Measurements from ENCODE around the gene PCBP2.
A peak's percentile ranks its signal among the peaks of the same experiment; 100 is the strongest.

Gene PCBP2

GRCh38 chr12:53486736-53487487 is 35.0 kb downstream of the PCBP2 start:
- TF ChIP-seq ISL1 (CRISPR knock-in tag; IDR thresholded peaks at IDR 0.05) = no peak
- no peak for TF ChIP-seq BACH2 (CRISPR knock-in tag; IDR thresholded peaks at IDR 0.05; ENCODE audit: borderline replicate concordance)
- TF ChIP-seq ZC3H10 (CRISPR knock-in tag; IDR thresholded peaks at IDR 0.05) = no peak
- TF ChIP-seq TOX (CRISPR knock-in tag; IDR thresholded peaks at IDR 0.05; ENCODE audit: borderline replicate concordance) = no peak
- TF ChIP-seq ZNF70 (CRISPR knock-in tag; IDR thresholded peaks at IDR 0.05) = no peak
- no peak for TF ChIP-seq CSDC2 (CRISPR knock-in tag; IDR thresholded peaks at IDR 0.05)
- TF ChIP-seq ESRRG (CRISPR knock-in tag; IDR thresholded peaks at IDR 0.05) = no peak
- TF ChIP-seq GLIS3 (CRISPR knock-in tag; IDR thresholded peaks at IDR 0.05) = no peak
- no peak for TF ChIP-seq OSR1 (CRISPR knock-in tag; IDR thresholded peaks at IDR 0.05)
- ATAC-seq = no peak; the same call in 2 of the 3 replicates

GRCh38 chr12:53489242-53489864 is 37.5 kb downstream of the PCBP2 start:
- TF ChIP-seq ZFP3 (CRISPR knock-in tag; IDR thresholded peaks at IDR 0.05) (no peak), OSR1 (CRISPR knock-in tag; IDR thresholded peaks at IDR 0.05) (no peak), ESRRG (CRISPR knock-in tag; IDR thresholded peaks at IDR 0.05) (no peak)
- ATAC-seq = no peak

GRCh38 chr12:53492188-53492587 is 40.3 kb downstream of the PCBP2 start:
- TF ChIP-seq ZNF70 (CRISPR knock-in tag; IDR thresholded peaks at IDR 0.05) (no peak), GLIS3 (CRISPR knock-in tag; IDR thresholded peaks at IDR 0.05) (no peak), ZFP30 (CRISPR knock-in tag; IDR thresholded peaks at IDR 0.05) (no peak)
- TF ChIP-seq, protein P1, sequence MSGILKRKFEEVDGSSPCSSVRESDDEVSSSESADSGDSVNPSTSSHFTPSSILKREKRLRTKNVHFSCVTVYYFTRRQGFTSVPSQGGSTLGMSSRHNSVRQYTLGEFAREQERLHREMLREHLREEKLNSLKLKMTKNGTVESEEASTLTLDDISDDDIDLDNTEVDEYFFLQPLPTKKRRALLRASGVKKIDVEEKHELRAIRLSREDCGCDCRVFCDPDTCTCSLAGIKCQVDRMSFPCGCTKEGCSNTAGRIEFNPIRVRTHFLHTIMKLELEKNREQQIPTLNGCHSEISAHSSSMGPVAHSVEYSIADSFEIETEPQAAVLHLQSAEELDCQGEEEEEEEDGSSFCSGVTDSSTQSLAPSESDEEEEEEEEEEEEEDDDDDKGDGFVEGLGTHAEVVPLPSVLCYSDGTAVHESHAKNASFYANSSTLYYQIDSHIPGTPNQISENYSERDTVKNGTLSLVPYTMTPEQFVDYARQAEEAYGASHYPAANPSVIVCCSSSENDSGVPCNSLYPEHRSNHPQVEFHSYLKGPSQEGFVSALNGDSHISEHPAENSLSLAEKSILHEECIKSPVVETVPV (CRISPR knock-in tag; IDR thresholded peaks at IDR 0.05) = no peak
- no peak for ATAC-seq

DNA sequence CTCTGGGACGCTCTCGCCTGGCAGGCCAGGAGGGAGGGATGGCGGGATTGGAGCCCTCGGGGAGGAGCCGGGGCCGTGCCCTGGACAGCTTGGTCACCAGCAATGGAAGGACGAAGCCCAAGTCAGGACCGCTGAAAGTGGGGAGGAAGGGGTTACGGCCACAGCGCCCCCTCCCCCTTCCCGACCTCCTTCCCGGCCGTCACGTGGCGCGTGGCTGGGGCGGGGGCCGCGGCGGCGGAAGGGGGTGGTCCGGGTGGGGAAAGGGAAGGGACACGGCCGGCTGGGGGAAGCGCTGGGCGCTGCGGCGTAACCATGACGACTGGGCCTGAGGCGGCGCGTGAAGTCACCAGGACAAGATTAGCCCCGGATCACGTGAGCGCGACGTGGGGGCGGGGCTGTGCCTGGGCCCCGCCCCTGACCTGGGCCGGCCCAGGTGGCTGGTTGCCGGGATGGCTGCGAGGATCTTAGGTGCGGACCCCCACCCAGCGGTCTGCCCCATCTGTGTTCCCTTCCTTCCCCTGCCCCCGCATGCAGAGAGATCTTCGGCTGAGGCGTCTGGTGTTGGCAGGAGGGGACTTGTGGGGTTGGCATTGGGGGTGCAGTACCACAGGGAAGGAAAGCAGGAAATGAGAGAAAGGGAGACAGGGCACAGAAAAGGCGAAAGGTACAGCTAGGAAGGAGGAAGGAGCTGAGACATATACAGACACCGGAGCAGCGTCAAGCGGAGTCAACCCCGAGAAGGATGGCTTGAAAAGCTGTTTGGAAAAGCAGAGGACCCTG is 41.1 kb downstream of the PCBP2 start:
- peak; percentile 90 for ATAC-seq
- TF ChIP-seq ZFP3 (CRISPR knock-in tag; IDR thresholded peaks at IDR 0.05) (no peak), ZC3H10 (CRISPR knock-in tag; IDR thresholded peaks at IDR 0.05) (no peak), TCF4 (CRISPR knock-in tag; IDR thresholded peaks at IDR 0.05; ENCODE audit: borderline replicate concordance) (no peak), ESRRG (CRISPR knock-in tag; IDR thresholded peaks at IDR 0.05) (no peak), RARB (CRISPR knock-in tag; IDR thresholded peaks at IDR 0.05) (no peak), ISL1 (CRISPR knock-in tag; IDR thresholded peaks at IDR 0.05) (no peak), SNAI2 (CRISPR knock-in tag; IDR thresholded peaks at IDR 0.05) (no peak), OSR1 (CRISPR knock-in tag; IDR thresholded peaks at IDR 0.05) (no peak), GLIS3 (CRISPR knock-in tag; IDR thresholded peaks at IDR 0.05) (no peak), ARNTL (CRISPR knock-in tag; IDR thresholded peaks at IDR 0.05; ENCODE audit: borderline replicate concordance, low read depth) (no peak), ZNF565 (CRISPR knock-in tag; conservative IDR thresholded peaks at IDR 0.05; ENCODE audit: low read depth) (no peak), TOX (CRISPR knock-in tag; IDR thresholded peaks at IDR 0.05; ENCODE audit: borderline replicate concordance) (no peak), CREB5 (CRISPR knock-in tag; IDR thresholded peaks at IDR 0.05; ENCODE audit: low read depth) (no peak), ZFP30 (CRISPR knock-in tag; IDR thresholded peaks at IDR 0.05) (no peak), BACH2 (CRISPR knock-in tag; IDR thresholded peaks at IDR 0.05; ENCODE audit: borderline replicate concordance) (no peak)
- TF ChIP-seq, protein P1 (CRISPR knock-in tag; IDR thresholded peaks at IDR 0.05) = no peak
- TF ChIP-seq, protein P2, sequence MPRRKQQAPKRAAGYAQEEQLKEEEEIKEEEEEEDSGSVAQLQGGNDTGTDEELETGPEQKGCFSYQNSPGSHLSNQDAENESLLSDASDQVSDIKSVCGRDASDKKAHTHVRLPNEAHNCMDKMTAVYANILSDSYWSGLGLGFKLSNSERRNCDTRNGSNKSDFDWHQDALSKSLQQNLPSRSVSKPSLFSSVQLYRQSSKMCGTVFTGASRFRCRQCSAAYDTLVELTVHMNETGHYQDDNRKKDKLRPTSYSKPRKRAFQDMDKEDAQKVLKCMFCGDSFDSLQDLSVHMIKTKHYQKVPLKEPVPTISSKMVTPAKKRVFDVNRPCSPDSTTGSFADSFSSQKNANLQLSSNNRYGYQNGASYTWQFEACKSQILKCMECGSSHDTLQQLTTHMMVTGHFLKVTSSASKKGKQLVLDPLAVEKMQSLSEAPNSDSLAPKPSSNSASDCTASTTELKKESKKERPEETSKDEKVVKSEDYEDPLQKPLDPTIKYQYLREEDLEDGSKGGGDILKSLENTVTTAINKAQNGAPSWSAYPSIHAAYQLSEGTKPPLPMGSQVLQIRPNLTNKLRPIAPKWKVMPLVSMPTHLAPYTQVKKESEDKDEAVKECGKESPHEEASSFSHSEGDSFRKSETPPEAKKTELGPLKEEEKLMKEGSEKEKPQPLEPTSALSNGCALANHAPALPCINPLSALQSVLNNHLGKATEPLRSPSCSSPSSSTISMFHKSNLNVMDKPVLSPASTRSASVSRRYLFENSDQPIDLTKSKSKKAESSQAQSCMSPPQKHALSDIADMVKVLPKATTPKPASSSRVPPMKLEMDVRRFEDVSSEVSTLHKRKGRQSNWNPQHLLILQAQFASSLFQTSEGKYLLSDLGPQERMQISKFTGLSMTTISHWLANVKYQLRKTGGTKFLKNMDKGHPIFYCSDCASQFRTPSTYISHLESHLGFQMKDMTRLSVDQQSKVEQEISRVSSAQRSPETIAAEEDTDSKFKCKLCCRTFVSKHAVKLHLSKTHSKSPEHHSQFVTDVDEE (CRISPR knock-in tag; IDR thresholded peaks at IDR 0.05) = no peak
